Transverse colon (tissue), 4 donors: ENCODE measurements around the gene OR13C5.

Source experiments
- EP300 ChIP-seq: sonication (generic); formaldehyde crosslinking; IDR thresholded peaks from one replicate; pipeline ENCODE4 v1.6.1; 2017; ENCODE audit warnings: antibody characterized with exemption, low read depth
- POLR2A ChIP-seq: fragments of 450-650 bp; IDR thresholded peaks from one replicate; pipeline ENCODE4 v1.6.1; 2016; ENCODE audit warnings: antibody characterized with exemption, mild to moderate bottlenecking, moderate library complexity
- POLR2AphosphoS5 ChIP-seq, 3 donors: sonication (generic); formaldehyde crosslinking; IDR thresholded peaks; one replicate each; pipeline ENCODE4 v1.6.1; 2016; ENCODE audit warnings: antibody characterized with exemption in 3 of 3
- TF ChIP-seq, protein P1 (sequence below), 5 experiments: fragments of 200-600 bp in 3 of 5; fragments of 450-650 bp in 2 of 5; sonication (generic) in 3 of 5; IDR thresholded peaks; 1 replicate in 2 of 5; 2 replicates in 3 of 5; pipeline ENCODE4 v1.5.1; 2016 to 2017; ENCODE audit warnings: antibody characterized with exemption in 5 of 5, inconsistent platforms in 3 of 5, mild to moderate bottlenecking in 2 of 5, moderate library complexity in 1 of 5

- TF ChIP-seq, protein P1, sequence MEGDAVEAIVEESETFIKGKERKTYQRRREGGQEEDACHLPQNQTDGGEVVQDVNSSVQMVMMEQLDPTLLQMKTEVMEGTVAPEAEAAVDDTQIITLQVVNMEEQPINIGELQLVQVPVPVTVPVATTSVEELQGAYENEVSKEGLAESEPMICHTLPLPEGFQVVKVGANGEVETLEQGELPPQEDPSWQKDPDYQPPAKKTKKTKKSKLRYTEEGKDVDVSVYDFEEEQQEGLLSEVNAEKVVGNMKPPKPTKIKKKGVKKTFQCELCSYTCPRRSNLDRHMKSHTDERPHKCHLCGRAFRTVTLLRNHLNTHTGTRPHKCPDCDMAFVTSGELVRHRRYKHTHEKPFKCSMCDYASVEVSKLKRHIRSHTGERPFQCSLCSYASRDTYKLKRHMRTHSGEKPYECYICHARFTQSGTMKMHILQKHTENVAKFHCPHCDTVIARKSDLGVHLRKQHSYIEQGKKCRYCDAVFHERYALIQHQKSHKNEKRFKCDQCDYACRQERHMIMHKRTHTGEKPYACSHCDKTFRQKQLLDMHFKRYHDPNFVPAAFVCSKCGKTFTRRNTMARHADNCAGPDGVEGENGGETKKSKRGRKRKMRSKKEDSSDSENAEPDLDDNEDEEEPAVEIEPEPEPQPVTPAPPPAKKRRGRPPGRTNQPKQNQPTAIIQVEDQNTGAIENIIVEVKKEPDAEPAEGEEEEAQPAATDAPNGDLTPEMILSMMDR (IDR thresholded peaks at IDR 0.05): no peak
- TF ChIP-seq POLR2AphosphoS5 (IDR thresholded peaks at IDR 0.05) (no peak), EP300 (no peak), POLR2A (no peak)
Measured at GRCh38 chr9:104635456-104635855, 36.2 kb upstream of the OR13C5 start.
